ENCODE results near the gene GALNT18. TPM values are rescaled to one million over a fixed set of nuclear protein-coding genes. Genes with fewer than 3 reads are reported as not detected.

The GALNT18 gene
- polyA plus RNA-seq, 1 experiment = 4.1 TPM

DNA sequence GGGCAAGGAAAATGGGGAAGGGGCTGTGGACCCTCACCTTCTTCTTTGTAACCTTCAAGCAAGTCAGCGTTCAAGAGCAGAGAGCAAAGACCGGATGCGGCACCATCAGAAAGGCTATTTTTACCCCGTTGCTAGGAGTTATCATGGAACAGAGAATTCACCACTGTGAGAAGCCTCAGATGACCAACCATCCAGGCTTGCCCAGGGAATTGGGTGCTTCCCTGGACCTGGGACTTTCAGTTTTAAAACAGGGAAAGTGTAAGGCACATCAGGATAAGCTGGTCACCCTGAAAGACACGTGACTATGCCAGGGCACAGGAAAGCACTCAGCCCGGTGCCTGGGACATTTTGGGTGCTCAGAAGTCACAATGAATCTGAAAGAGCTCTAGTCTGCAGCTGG is 10.4 kb downstream of the GALNT18 start:
- DNase-seq (ENCODE audit: low read depth) = no peak
- Histone ChIP-seq H3K4me3 (ENCODE audit: low read depth, low read length) (no peak overlapping the region), H3K27me3 (ENCODE audit: control insufficient read depth, insufficient read depth, low read length) (no peaks in the 10 kb centered on the region), H3K36me3 (ENCODE audit: control insufficient read depth, insufficient read depth, low read length) (no peaks in the 10 kb centered on the region)
- ChIA-PET CTCF (interaction anchor here (1.1 kb wide), 1 partner anchor 9 kb away, joined by 3 read pairs; no protein-coding TSS in a partner anchor), POLR2A (interaction anchor here (0.6 kb wide), 1 partner anchor 1258 kb away, joined by 3 read pairs; no protein-coding TSS in a partner anchor)
- TF ChIP-seq, protein P1, sequence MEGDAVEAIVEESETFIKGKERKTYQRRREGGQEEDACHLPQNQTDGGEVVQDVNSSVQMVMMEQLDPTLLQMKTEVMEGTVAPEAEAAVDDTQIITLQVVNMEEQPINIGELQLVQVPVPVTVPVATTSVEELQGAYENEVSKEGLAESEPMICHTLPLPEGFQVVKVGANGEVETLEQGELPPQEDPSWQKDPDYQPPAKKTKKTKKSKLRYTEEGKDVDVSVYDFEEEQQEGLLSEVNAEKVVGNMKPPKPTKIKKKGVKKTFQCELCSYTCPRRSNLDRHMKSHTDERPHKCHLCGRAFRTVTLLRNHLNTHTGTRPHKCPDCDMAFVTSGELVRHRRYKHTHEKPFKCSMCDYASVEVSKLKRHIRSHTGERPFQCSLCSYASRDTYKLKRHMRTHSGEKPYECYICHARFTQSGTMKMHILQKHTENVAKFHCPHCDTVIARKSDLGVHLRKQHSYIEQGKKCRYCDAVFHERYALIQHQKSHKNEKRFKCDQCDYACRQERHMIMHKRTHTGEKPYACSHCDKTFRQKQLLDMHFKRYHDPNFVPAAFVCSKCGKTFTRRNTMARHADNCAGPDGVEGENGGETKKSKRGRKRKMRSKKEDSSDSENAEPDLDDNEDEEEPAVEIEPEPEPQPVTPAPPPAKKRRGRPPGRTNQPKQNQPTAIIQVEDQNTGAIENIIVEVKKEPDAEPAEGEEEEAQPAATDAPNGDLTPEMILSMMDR (IDR thresholded peaks at IDR 0.05; ENCODE audit: insufficient read depth, low read depth, low read length) = no peak

DNA sequence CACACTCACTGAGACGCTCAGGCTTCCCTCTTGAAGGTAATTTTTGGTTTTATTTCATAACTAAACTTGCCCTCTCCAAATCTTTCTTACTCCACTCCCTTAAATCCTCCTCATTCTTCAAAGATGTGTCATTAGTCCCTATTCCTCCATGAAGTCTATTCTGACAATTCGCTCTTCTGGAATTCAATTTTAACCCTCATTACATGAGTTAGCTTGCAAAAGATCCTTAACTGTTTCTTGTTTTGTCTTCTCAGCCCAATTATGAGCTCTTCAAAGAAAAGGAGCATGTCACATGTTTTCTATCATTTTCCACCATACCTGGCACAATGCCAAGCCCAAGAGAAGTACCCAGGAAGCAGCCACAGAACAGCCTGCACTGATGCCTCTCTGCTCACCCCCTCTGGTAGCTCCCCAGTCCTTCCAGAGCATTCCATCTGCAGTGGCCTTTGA is 13.0 kb downstream of the GALNT18 start:
- peak; percentile 28 for DNase-seq (ENCODE audit: low read depth)
- H3K36me3 ChIP-seq (ENCODE audit: control insufficient read depth, insufficient read depth, low read length) = no peaks in the 10 kb centered on the region
- ChIA-PET POLR2A (no interaction called here), CTCF (interaction anchor here (0.8 kb wide), 1 partner anchor 179 kb away, joined by 3 read pairs; no protein-coding TSS in a partner anchor)
- no peak overlapping the region for H3K4me3 ChIP-seq (ENCODE audit: low read depth, low read length)
- no peaks in the 10 kb centered on the region; the same call in 1 of the 2 replicates for H3K27me3 ChIP-seq (ENCODE audit: control insufficient read depth, insufficient read depth, low read length)
- TF ChIP-seq, protein P1 (IDR thresholded peaks at IDR 0.05; ENCODE audit: insufficient read depth, low read depth, low read length) = no peak

DNA sequence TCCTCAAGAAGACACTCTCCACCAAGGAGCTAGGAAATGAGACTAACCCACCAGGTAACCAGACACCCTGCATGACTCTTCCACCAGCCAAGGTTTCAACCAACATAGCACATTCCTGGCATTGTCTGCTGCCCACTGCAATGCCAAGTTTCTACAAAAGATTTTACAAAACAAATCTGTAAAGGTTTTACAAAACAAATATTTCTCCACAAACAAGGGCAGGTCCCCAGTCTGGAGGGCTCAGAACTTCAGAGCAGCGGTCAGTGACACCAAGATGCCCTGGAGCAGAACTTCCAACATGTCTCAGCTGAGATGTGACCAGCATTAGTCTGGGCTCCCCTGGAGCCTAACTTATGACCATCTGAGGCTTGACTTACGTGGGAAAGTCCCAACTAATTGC is 14.0 kb downstream of the GALNT18 start:
- no peak overlapping the region for H3K4me3 ChIP-seq (ENCODE audit: low read depth, low read length)
- H3K36me3 ChIP-seq (ENCODE audit: control insufficient read depth, insufficient read depth, low read length) = no peaks in the 10 kb centered on the region
- H3K27me3 ChIP-seq (ENCODE audit: control insufficient read depth, insufficient read depth, low read length) = no peaks in the 10 kb centered on the region; the same call in 1 of the 2 replicates
- ChIA-PET POLR2A (no interaction called here), CTCF (no interaction called here)
- DNase-seq (ENCODE audit: low read depth) = no peak
- TF ChIP-seq, protein P1 (IDR thresholded peaks at IDR 0.05; ENCODE audit: insufficient read depth, low read depth, low read length) = no peak

DNA sequence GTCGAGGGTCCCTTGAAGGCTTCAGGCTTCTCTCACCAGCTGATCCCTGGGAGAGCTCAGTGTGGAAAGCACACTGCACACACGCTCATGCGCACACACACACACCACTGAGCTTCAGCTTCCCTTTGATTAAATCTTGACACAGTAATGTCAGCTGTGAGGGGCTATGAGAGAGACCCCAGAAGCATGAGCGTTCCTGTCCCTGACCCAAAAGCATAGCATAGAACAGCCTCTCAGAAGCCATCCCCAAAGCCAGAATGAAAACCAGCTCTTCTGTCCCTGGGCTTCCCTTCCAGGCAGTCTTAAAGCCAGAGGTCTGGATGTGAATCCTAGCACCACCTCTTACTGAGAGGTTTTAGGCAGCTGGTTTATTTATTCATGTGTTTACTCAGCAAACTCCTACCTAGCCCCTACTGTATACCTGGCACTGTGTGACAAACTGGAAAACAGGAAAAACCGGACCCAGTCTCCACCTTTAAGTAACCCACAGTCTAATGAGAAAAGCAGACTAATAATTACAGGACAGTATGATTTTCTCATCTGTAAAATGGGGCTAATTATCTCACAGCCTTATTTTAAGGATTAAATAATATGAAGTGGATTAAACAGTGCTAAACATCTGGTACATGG is 15.9 kb downstream of the GALNT18 start:
- no peaks in the 10 kb centered on the region for H3K36me3 ChIP-seq (ENCODE audit: control insufficient read depth, insufficient read depth, low read length)
- H3K27me3 ChIP-seq (ENCODE audit: control insufficient read depth, insufficient read depth, low read length) = no peaks in the 10 kb centered on the region; the same call in none of the 2 replicates
- DNase-seq (ENCODE audit: low read depth) = no peak
- TF ChIP-seq, protein P1 (IDR thresholded peaks at IDR 0.05; ENCODE audit: insufficient read depth, low read depth, low read length) = no peak
- H3K4me3 ChIP-seq (ENCODE audit: low read depth, low read length) = no peak overlapping the region
- POLR2A ChIA-PET = no interaction called here
- CTCF ChIA-PET = interaction anchor here (0.8 kb wide), 1 partner anchor 17 kb away, joined by 3 read pairs; no protein-coding TSS in a partner anchor

DNA sequence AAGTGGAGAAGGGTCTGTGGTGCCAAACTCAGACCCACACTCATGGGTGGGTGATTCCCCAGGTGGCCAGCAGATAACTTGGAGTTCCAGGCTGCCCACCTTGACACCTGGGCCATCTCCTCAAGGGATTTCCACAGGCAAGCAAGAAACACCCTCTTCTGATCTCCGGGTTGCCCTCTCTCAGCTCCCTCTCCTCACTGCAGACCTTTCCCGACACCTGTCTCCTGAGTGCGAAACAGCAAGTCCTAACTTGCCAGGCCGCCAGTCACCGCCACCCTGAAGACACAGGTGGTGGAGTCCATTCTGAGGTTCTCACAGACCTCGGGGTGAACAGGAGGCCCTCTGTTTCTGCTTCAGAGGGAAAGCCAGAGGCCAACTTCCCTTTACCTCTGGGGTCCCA is 16.6 kb downstream of the GALNT18 start:
- ChIA-PET POLR2A (no interaction called here), CTCF (interaction anchor here (0.8 kb wide), 1 partner anchor 17 kb away, joined by 3 read pairs; no protein-coding TSS in a partner anchor)
- no peak overlapping the region for H3K4me3 ChIP-seq (ENCODE audit: low read depth, low read length)
- TF ChIP-seq, protein P1 (IDR thresholded peaks at IDR 0.05; ENCODE audit: insufficient read depth, low read depth, low read length) = no peak
- H3K36me3 ChIP-seq (ENCODE audit: control insufficient read depth, insufficient read depth, low read length) = no peaks in the 10 kb centered on the region
- H3K27me3 ChIP-seq (ENCODE audit: control insufficient read depth, insufficient read depth, low read length) = no peaks in the 10 kb centered on the region; the same call in none of the 2 replicates
- no peak for DNase-seq (ENCODE audit: low read depth)
